Measurements from ENCODE around the gene FGG. TPM values are rescaled to one million over a fixed set of nuclear protein-coding genes. Genes with fewer than 3 reads are reported as not detected.

Gene FGG
- total and polyA plus RNA-seq, 2 of the 13 experiments (the other 11 are each of a cell fraction or from before 2014, with no cell fraction given), result 1,037 to 2,423 TPM

DNA sequence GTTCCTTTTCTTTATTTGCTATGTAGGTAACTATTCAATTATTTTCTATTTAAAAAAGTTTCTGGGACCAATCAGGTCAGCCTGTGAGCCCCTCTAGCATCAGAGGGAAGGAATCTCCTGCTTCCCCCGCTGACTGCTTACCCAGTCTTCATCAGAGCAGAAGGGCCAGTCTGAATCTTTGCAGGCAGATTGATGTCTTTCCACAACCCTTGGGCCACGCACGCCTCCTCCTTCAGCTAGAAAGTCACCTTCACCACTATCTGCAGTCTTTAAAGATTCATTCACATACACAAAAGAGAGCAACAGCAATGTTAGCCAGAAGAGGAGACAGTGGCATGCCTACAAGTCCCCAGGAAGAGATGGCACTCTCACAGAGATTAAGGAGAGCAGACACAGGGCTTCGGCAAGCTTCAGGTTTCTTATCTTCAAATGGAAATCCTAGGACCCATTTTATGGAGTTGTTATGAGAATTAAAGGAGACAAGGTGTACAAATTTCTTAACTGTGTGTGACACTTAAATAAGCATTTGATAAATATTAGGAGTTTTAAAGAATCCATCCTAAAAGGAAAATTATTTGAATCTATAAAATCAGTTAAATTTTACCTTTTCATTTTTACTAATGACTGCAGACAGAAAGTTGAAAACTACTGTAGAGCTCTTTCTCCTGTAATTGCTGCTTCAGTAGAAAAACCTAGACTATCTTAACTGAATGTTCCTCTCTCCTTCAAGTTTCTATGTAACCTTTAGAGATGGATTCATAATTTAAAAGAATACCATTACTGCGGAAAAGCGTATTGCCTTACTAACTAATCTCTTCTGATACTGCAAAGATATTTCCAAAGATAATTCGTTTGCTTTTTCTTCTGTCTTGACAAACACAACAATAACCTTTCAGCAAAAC, 22.9 kb downstream of the FGG start:
- Histone ChIP-seq H3K27ac (ENCODE audit: extremely low read length, insufficient read depth, low read length) (peak overlapping the region; percentile 74), H4K20me1 (ENCODE audit: insufficient read depth, low read length) (no peaks in the 10 kb centered on the region), H3K79me2 (ENCODE audit: insufficient read depth, low read length) (peaks cover 26% of the 10 kb centered on the region), H3K36me3 (replicated peaks in 1 of 2; ENCODE audit: control insufficient read depth in 1 of 2, insufficient read depth in 2 of 2, low read length in 2 of 2) (peaks cover 3 to 26% of the 10 kb centered on the region in 2 experiments), H3K9ac (ENCODE audit: insufficient read depth, low read depth, low read length) (peak overlapping the region; percentile 63; the same call in 1 of the 2 replicates), H2AFZ (ENCODE audit: low read length) (no peak overlapping the region), H3K4me2 (ENCODE audit: low read depth, low read length) (peak overlapping the region; percentile 90), H3K9me3 (ENCODE audit: low read length) (no peaks in the 10 kb centered on the region), H3K4me3 (replicated peaks in 1 of 3; ENCODE audit: insufficient read depth in 1 of 3, low read depth in 2 of 3, low read length in 3 of 3) (peak overlapping the region; percentile 62 to 72 (median 68)), H3K4me1 (ENCODE audit: insufficient read depth, low read length) (peaks cover 96% of the 10 kb centered on the region), H3K27me3 (ENCODE audit: control insufficient read depth in 1 of 2, insufficient read depth in 2 of 2, low read length in 2 of 2) (no peaks in the 10 kb centered on the region)
- whole genome bisulfite sequencing (ENCODE audit: low lambda C conversion rate), result 54% methylated on average over 7 of the region's 7 CpGs
- FAIRE-seq, result no peak
- intact Hi-C loops (cut with micrococcal nuclease; ENCODE audit: unreplicated experiment) (loop anchor here (1.0 to 2.0 kb wide), 4 partner anchors 9 to 29 kb away; no protein-coding TSS in a partner anchor), in situ Hi-C loops (cut with HindIII; ENCODE audit: extremely low pct_ligation_motif_present, low pct_unique_long_range_greater_than_20kb) (no loop called here)
- ChIA-PET CTCF (ENCODE audit: low intra/inter-chr PET ratio, low total read pairs) (no interaction called here), POLR2A (interaction anchor here (0.9 to 16.0 kb wide), 6 partner anchors 8 to 29 kb away, joined by 5 to 468 read pairs (median 30); partner anchors contain the start of gene FGG)
- DNase-seq (ENCODE audit: low spot score), result no peak
- ATAC-seq, result no peak
- BruUV-seq (replicated peaks), result TSS peak; percentile 42
- TF ChIP-seq, protein P1, sequence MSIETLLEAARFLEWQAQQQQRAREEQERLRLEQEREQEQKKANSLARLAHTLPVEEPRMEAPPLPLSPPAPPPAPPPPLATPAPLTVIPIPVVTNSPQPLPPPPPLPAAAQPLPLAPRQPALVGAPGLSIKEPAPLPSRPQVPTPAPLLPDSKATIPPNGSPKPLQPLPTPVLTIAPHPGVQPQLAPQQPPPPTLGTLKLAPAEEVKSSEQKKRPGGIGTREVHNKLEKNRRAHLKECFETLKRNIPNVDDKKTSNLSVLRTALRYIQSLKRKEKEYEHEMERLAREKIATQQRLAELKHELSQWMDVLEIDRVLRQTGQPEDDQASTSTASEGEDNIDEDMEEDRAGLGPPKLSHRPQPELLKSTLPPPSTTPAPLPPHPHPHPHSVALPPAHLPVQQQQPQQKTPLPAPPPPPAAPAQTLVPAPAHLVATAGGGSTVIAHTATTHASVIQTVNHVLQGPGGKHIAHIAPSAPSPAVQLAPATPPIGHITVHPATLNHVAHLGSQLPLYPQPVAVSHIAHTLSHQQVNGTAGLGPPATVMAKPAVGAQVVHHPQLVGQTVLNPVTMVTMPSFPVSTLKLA (IDR thresholded peaks at IDR 0.05), result no peak
- TF ChIP-seq SMYD3 (CRISPR knock-in tag; IDR thresholded peaks at IDR 0.05) (0 out of 2 replicates have a peak, but pooled peaks have one; percentile 35), SOX6 (IDR thresholded peaks at IDR 0.05) (no peak), SOX6 (CRISPR knock-in tag; IDR thresholded peaks at IDR 0.05) (no peak), ZNF3 (CRISPR knock-in tag; IDR thresholded peaks at IDR 0.05) (no peak), ZNF230 (CRISPR knock-in tag; IDR thresholded peaks at IDR 0.05) (peak; percentile 63; the same call in 1 of the 2 replicates), GTF3A (CRISPR knock-in tag; conservative IDR thresholded peaks at IDR 0.05) (0 out of 2 replicates have a peak, but pooled peaks have one; percentile 52), PPARG (CRISPR knock-in tag; conservative IDR thresholded peaks at IDR 0.05) (no peak), CC2D1A (CRISPR knock-in tag; IDR thresholded peaks at IDR 0.05) (no peak), YEATS4 (CRISPR knock-in tag; IDR thresholded peaks at IDR 0.05; ENCODE audit: borderline replicate concordance) (no peak), ZNF468 (CRISPR knock-in tag; IDR thresholded peaks at IDR 0.05) (no peak), ZEB1 (IDR thresholded peaks at IDR 0.05; ENCODE audit: insufficient replicate concordance, low read depth) (no peak)
- TF ChIP-seq, protein P2, sequence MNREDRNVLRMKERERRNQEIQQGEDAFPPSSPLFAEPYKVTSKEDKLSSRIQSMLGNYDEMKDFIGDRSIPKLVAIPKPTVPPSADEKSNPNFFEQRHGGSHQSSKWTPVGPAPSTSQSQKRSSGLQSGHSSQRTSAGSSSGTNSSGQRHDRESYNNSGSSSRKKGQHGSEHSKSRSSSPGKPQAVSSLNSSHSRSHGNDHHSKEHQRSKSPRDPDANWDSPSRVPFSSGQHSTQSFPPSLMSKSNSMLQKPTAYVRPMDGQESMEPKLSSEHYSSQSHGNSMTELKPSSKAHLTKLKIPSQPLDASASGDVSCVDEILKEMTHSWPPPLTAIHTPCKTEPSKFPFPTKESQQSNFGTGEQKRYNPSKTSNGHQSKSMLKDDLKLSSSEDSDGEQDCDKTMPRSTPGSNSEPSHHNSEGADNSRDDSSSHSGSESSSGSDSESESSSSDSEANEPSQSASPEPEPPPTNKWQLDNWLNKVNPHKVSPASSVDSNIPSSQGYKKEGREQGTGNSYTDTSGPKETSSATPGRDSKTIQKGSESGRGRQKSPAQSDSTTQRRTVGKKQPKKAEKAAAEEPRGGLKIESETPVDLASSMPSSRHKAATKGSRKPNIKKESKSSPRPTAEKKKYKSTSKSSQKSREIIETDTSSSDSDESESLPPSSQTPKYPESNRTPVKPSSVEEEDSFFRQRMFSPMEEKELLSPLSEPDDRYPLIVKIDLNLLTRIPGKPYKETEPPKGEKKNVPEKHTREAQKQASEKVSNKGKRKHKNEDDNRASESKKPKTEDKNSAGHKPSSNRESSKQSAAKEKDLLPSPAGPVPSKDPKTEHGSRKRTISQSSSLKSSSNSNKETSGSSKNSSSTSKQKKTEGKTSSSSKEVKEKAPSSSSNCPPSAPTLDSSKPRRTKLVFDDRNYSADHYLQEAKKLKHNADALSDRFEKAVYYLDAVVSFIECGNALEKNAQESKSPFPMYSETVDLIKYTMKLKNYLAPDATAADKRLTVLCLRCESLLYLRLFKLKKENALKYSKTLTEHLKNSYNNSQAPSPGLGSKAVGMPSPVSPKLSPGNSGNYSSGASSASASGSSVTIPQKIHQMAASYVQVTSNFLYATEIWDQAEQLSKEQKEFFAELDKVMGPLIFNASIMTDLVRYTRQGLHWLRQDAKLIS (CRISPR knock-in tag; IDR thresholded peaks at IDR 0.05), result peak; percentile 25; the same call in 1 of the 2 replicates
- TF ChIP-seq, protein P3, sequence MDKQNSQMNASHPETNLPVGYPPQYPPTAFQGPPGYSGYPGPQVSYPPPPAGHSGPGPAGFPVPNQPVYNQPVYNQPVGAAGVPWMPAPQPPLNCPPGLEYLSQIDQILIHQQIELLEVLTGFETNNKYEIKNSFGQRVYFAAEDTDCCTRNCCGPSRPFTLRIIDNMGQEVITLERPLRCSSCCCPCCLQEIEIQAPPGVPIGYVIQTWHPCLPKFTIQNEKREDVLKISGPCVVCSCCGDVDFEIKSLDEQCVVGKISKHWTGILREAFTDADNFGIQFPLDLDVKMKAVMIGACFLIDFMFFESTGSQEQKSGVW (CRISPR knock-in tag; IDR thresholded peaks at IDR 0.05; ENCODE audit: borderline replicate concordance), result no peak

Data from HepG2 (cell line).